Dendritic cell treated with granulocyte-macrophage colony-stimulating factor and Interleukin-4, amounts not matched to agents 40 ng/mL and 50 ng/mL, for 4 days (primary cell): ENCODE measurements around the gene PKN1.
"Not testable (repeated sequence)": the region's sequence is repeated elsewhere in the genome, so short reads cannot be mapped to it uniquely, and the experiment has no call there.

Source experiments
- H3K27ac Mint-ChIP-seq: one replicate; pipeline ENCODE4 v1.8.0; 2022; ENCODE audit warnings: mild to moderate bottlenecking, mixed read lengths
- H3K27me3 Mint-ChIP-seq: one replicate; pipeline ENCODE4 v1.8.0; 2022; ENCODE audit warnings: mild to moderate bottlenecking, mixed read lengths
- H3K36me3 Mint-ChIP-seq: one replicate; pipeline ENCODE4 v1.8.0; 2022; ENCODE audit warnings: low read depth, mixed read lengths
- H3K4me1 Mint-ChIP-seq: one replicate; pipeline ENCODE4 v1.8.0; 2022; ENCODE audit warnings: low read depth, mixed read lengths
- H3K4me3 Mint-ChIP-seq: one replicate; pipeline ENCODE4 v1.8.0; 2022; ENCODE audit warnings: mild to moderate bottlenecking, moderate library complexity, mixed read lengths
- H3K9me3 Mint-ChIP-seq: one replicate; pipeline ENCODE4 v1.8.0; 2022; ENCODE audit warnings: mixed read lengths
- intact Hi-C: fragments of 100-400 bp; cut with micrococcal nuclease; formaldehyde crosslinking; loops from one replicate; pipeline ENCODE4 v1.15.0; 2022

Gene PKN1

DNA sequence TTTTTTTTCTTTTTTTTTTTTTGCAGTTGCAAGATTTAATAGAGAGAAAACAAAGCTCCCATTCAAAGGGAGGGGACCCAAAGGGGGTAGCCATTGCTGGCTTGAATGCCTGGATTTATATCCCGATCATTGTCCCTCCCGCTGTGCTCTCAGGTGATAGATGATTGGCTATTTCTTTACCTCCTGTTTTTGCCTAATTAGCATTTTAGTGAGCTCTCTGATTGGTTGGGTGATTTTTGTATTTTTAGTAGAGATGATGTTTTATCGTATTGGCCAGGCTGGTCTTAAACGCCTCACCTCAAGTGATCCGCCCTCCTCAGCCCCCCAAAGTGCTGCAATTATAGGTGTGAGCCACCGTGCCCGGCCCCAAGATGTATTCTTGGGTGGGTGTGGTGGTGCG, 71.5 kb downstream of the PKN1 start:
- H3K4me3 Mint-ChIP-seq, intact Hi-C loops, H3K36me3 Mint-ChIP-seq, H3K27me3 Mint-ChIP-seq, H3K9me3 Mint-ChIP-seq, H3K27ac Mint-ChIP-seq: not testable (repeated sequence)
- H3K4me1 Mint-ChIP-seq: peaks cover 30% of the 10 kb centered on the region

DNA sequence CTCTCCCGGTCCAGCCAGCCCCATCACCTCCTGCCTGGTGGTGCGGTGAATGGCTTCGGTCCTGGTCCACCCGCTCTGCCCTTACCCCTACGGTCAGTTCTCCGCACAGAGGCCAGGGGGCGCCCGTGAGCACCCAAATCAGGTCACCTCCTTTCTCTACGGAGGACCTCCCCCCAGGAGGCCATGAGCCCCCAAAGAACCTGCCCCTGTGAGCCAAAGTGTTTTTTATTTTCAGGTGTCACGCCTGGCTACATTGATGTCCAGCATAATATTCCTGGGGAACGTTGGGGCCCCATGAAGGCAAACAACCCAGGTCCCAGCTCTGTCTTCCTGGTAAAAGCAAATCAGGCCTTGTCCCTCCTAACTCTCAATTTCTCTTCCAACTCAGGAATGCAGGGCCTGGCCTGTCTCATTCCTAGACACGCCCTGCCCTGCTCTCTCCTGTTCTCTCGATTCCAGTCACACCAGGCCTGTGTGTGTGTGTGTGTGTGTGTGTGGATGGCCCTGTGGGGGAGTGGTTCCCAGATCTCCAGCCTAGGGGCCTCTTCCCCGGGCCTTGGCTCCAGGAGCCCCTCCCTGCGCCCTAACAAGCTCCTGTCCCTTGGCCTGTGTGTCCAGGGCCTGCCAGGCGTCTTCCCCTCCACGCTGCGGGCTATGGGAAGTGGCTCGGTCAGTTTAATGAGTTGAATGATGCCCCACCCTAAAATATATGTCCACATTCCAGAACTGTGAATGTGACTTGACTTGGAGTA, 72.6 kb downstream of the PKN1 start:
- H3K9me3 Mint-ChIP-seq: no peaks in the 10 kb centered on the region
- intact Hi-C loops: loop anchor here (1.0 kb wide), 1 partner anchor 46 kb away; no protein-coding TSS in a partner anchor
- H3K4me3 Mint-ChIP-seq: no peak overlapping the region
- peaks cover 7% of the 10 kb centered on the region for H3K27me3 Mint-ChIP-seq
- peaks cover 40% of the 10 kb centered on the region for H3K4me1 Mint-ChIP-seq
- no peaks in the 10 kb centered on the region for H3K36me3 Mint-ChIP-seq
- H3K27ac Mint-ChIP-seq: no peak overlapping the region

DNA sequence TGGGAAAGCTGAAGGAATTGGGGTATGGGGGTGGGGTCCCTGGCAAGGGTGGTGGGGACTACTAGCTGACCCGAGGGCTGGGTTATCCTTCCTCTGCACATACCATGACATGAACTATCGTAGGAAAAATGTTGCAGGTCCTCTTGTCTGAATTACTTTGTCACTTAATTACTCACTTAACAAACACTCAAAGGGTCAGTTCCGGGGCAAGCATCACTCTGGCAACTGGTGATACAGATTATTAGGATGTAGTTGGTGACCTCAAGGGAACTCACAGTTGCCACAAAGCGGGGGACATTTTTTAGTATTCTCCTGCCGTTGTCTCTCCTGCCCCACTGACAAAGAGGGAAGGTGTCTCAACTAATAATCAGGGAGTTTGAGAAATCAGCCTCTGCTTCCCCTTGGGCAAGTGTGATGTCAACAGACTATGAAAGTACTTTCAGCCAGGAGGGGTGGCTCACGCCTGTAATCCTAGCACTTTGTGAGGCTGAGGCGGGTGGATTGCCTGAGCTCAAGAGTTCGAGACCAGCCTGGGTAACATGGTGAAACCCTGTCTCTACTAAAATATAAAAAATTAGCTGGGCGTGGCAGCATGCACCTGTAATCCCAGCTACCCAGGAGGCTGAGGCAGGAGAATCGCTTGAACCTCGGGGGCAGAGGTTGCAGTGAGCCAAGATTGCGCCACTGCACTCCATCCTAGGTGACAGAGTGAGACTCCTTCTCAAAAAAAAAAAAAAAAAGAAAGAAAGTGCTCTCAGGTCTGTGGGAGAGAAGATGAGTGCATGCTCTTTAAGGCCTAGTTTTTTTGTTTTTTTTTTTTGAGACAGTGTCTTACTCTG, 74.8 kb downstream of the PKN1 start:
- H3K4me1 Mint-ChIP-seq: peaks cover 50% of the 10 kb centered on the region
- intact Hi-C loops: no loop called here
- no peaks in the 10 kb centered on the region for H3K9me3 Mint-ChIP-seq
- no peak overlapping the region for H3K27ac Mint-ChIP-seq
- H3K36me3 Mint-ChIP-seq: no peaks in the 10 kb centered on the region
- no peak overlapping the region for H3K4me3 Mint-ChIP-seq
- H3K27me3 Mint-ChIP-seq: peaks cover 5% of the 10 kb centered on the region

DNA sequence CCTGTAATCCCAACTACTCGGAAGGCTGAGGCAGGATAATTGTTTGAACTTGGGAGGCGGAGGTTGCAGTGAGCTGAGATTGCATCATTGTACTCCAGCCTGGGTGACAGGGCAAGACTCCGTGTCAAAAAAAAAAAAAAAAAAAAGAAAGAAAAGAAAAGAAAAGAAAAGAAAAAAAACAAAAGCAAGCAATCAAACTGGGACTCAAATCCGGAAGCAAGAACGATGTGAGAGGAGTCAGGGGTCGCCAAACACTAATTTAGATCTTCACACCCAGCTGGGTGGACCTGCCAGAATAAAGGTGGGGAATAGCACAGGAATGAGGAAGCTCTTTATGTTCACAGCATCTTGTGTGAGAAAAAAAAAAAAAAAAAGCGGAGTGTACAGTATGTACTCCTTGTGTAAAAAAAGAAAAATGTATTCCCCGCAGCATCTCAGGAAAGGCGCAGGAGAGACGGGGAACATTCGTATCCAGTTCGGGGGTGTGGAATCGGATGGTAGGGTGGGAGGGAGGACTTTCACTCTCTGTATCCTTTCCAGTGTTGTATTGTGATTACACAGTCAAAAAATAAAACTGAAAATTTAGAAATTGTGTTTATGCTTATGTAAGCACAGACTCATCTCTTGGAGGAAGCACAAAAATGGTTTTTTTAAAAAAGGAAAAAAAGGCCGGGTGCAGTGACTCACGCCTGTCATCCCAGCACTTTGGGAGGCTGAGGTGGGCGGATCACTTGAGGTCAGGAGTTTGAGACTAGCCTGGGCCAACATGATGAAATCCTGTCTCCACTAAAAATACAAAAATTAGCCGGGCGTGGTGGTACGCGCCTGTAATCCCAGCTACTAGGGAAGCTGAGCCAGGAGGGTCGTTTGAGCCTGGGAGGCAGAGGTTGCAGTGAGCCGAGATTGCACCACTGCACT, 77.5 kb downstream of the PKN1 start:
- intact Hi-C loops: no loop called here
- Mint-ChIP-seq H3K36me3 (peaks cover 22% of the 10 kb centered on the region), H3K27ac (peak overlapping the region; percentile 86), H3K4me3 (peak overlapping the region; percentile 62), H3K9me3 (no peaks in the 10 kb centered on the region), H3K27me3 (no peaks in the 10 kb centered on the region), H3K4me1 (peaks cover 55% of the 10 kb centered on the region)

DNA sequence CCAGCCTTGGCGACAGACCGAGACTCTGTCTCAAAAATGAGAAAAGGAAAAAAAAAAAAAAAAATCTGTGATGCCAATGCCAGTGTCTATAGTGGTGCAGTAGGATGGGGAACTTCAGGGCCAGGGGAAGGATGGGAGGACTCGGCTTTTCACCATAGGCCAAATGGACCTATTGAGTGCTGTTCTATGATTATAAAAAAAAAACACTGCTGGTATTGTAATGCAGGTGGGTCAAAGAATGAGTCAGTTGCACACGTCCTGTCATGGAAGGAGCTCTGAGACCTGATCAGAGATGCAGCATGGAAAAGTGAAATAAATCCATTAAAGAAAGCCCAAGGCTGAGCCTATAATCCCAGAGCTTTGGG, 78.1 kb downstream of the PKN1 start:
- intact Hi-C loops: no loop called here
- Mint-ChIP-seq H3K36me3 (peaks cover 28% of the 10 kb centered on the region), H3K4me3 (peak overlapping the region; percentile 62), H3K27me3 (no peaks in the 10 kb centered on the region), H3K27ac (peak overlapping the region; percentile 86), H3K4me1 (peaks cover 58% of the 10 kb centered on the region), H3K9me3 (no peaks in the 10 kb centered on the region)

DNA sequence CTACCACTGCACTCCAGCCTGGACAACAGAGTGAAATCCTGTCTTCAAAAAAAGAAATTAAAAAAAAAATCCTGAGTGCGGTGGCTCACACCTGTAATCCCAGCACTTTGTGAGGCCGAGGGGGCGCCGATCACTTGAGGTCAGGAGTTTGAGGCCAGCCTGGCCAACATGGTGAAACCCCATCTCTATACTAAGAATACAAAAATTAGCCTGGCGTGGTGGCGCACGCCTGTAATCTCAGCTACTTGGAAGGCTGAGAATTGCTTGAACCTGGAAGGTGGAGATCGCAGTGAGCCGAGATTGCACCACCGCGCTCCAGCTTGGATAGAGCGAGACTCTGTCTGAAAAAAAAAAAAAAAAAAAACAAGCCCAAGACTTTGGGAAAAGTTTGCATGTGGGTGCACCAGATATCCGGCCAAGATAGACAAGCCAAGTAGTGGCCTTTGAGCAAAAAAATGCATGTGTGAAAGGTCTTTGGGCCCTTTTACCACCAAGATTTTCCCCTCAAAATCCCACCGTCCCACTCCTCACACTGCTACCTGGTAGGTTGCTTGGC, 79.4 kb downstream of the PKN1 start:
- peaks cover 41% of the 10 kb centered on the region for H3K36me3 Mint-ChIP-seq
- H3K27ac Mint-ChIP-seq: no peak overlapping the region
- no peaks in the 10 kb centered on the region for H3K27me3 Mint-ChIP-seq
- H3K4me1 Mint-ChIP-seq: peaks cover 62% of the 10 kb centered on the region
- H3K4me3 Mint-ChIP-seq: no peak overlapping the region
- H3K9me3 Mint-ChIP-seq: no peaks in the 10 kb centered on the region
- intact Hi-C loops: no loop called here

DNA sequence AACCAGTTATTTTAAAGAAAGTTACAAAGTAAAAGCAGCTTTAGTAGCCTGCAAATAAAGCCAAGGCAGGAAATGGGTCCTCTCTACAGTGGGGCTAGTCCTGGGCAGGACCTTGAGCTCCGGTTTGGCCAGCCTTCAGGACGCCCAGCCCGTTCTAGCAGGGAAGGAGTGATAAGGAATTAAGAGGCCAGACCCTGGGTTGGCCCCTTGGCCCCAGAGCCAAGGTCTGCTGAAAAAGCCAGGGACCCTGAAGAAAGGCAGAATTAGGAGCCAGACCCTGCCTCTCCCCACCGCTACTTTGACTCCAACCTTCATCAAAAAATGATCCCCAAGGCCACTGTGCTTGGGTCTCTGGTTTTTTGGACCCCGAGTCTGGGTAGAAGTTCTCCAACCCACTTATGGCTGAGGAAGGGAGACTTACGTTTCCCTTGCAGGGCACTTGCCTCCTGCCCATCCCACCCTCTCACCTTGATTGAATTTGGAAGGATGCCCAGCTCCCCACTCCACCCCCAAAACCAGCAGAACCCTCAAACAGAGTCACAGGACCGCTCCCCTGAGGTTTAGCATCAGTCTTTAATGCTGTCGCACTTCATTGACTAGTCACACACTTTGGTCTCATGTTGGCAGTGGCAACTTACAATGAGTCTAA, 81.2 kb downstream of the PKN1 start:
- intact Hi-C loops: no loop called here
- Mint-ChIP-seq H3K36me3 (peaks cover 49% of the 10 kb centered on the region), H3K27me3 (no peaks in the 10 kb centered on the region), H3K4me1 (peaks cover 66% of the 10 kb centered on the region), H3K9me3 (no peaks in the 10 kb centered on the region), H3K27ac (no peak overlapping the region), H3K4me3 (no peak overlapping the region)

DNA sequence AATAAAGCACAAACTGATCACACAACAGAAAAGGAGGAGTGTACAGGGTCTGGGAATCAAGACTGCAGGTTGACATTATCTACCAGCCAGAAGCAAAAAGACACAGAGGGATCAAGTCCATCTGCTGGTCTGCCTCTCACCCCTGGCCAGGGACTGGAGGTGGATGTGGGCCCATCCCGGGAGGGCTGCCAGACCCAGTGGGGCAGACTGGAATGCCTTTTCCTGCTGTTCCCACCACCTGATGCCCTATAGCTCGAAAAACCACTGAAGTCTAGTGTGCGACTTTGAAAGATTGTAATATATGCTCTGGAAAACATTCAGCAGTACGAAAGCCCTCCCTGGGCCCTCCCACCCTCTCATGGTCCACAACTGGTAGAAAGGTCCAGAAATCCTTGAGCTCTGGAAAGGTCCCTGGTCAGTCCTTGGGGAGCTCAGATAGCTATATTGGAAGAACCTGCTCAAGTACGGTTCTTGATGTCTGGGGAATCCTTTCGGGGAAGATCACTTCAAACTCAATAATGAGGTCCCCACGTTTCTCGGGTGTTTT, 82.5 kb downstream of the PKN1 start:
- Mint-ChIP-seq H3K36me3 (peaks cover 49% of the 10 kb centered on the region), H3K4me1 (peaks cover 65% of the 10 kb centered on the region), H3K4me3 (no peak overlapping the region), H3K27ac (no peak overlapping the region), H3K27me3 (no peaks in the 10 kb centered on the region), H3K9me3 (no peaks in the 10 kb centered on the region)
- intact Hi-C loops: no loop called here

DNA sequence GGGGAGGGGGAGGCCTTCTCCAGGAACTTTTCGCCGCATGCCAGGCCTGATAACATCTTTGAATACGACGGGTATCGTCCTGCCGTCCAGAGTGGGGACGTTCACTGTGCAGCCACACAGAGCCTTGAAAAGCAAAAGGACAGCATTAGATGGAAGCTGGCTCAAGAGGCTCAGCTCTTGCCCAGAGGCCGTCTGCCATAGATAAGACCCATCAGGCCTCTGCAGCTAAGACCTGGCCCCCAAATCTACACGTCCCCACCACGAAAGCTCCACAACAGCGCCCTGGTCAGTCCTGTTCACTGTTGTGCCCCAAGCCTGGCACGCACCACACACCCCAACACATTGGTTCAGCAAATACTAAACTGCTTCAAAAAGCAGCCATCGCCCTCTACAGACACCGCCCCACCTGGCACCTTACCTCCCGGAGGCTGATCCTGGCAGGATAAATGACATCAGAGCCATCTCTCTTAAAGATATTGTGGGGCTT, 83.0 kb downstream of the PKN1 start:
- Mint-ChIP-seq H3K9me3 (no peaks in the 10 kb centered on the region), H3K4me1 (peaks cover 60% of the 10 kb centered on the region), H3K36me3 (peaks cover 49% of the 10 kb centered on the region), H3K27me3 (no peaks in the 10 kb centered on the region), H3K27ac (no peak overlapping the region), H3K4me3 (peak overlapping the region; percentile 89)
- intact Hi-C loops: no loop called here

DNA sequence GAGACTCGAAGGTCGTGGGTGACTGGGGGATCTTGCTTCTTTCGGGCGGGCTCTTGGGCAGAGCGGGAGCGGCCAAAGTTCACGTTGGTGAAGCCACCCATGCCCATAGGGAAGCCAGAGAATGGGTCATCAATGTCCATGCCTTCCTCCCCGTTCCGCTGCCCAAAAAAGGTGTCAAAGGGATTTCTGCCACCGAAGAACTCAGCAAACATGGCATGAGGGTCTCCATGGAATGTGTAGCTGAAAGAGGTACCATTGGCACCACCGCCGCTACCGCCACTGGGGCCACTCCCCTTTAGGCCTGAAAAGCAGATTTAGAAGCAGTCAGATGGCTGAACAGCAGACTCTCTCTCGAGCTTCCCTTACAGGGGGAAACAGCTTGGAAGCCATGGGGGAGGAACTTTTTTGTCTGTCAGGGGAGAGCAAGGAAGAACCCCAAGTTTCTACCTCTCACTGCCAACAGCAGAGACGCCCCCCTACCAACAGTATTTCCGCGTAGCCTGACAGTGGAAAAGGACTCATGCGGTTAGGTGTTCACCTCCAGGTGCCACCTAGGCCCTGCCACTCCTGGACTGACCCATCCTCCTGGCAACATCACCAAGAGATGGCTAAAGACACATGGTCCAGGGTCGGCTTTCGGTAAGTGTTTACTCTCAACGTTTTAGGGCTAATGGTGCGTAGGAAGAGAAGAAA, 83.8 kb downstream of the PKN1 start:
- Mint-ChIP-seq H3K9me3 (no peaks in the 10 kb centered on the region), H3K4me1 (peaks cover 55% of the 10 kb centered on the region), H3K36me3 (peaks cover 49% of the 10 kb centered on the region), H3K27me3 (no peaks in the 10 kb centered on the region), H3K4me3 (peak overlapping the region; percentile 89), H3K27ac (peak overlapping the region; percentile 97)
- intact Hi-C loops: no loop called here

DNA sequence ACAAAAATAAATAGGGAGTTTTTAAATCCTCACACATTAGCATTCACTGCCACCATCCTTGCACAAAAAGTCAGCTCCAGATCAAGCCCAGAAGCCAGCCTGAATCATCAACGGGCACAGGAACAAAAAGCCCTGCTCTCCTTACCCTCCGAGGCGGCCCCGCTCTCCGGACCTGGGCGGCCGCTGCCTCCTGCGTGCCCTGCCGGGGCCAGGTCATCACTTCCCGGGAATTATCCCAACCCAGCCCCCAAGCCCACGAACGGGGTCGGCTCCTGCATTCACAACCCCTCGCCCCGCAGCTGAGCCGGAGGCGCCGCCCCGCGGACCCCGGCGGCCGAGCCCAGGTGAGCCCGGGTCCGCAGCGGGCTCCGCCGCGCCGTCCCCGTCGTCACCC, 84.3 kb downstream of the PKN1 start:
- peak overlapping the region; percentile 89 for H3K4me3 Mint-ChIP-seq
- no peaks in the 10 kb centered on the region for H3K9me3 Mint-ChIP-seq
- H3K27ac Mint-ChIP-seq: peak overlapping the region; percentile 97
- peaks cover 55% of the 10 kb centered on the region for H3K4me1 Mint-ChIP-seq
- intact Hi-C loops: no loop called here
- no peaks in the 10 kb centered on the region for H3K27me3 Mint-ChIP-seq
- H3K36me3 Mint-ChIP-seq: peaks cover 49% of the 10 kb centered on the region

DNA sequence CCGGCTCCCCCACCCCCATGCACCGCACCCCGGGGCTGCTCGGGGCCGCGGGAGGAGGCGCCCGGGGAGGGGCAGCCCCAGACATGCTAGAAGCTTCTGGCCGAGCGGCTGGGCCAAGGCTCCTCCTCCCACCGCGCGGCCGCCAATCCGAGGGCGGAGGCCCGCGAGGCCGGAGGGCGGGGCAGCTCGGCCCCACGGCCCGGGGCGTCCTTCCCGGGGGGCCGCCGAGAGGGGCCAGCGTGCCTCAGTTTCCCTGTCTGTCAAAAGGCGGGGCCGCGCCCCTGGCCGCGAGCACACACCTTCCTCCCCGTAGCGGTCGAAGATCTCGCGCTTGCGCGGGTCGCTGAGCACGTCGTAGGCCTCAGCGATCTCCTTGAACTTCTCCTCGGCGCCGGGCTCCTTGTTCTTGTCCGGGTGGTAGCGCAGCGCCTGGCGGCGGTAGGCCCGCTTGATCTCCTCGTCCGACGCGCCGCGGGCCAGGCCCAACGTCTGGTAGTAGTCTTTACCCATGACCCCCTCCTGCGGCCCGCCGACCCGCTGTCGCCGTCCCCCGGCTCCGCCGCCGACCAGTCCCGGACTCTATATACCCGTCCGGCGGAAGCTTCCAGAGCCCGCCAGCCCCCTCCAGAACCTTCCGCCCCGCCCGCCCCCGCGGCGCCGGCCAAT, 84.9 kb downstream of the PKN1 start, which contains the start of gene DNAJB1:
TSS of gene DNAJB1 (minus strand) at position 558 of the 666 bp plus-strand sequence. CDS start at position 510, 48 bp downstream.
- no peaks in the 10 kb centered on the region for H3K9me3 Mint-ChIP-seq
- no peaks in the 10 kb centered on the region for H3K27me3 Mint-ChIP-seq
- H3K4me3 Mint-ChIP-seq: peak within 1 kb of the TSS; percentile 89
- intact Hi-C loops: loop anchor here (1.0 kb wide), 1 partner anchor 11 kb away; the partner anchor contains the start of gene TECR
- H3K4me1 Mint-ChIP-seq: peaks cover 59% of the 10 kb centered on the region
- peak within 1 kb of the TSS; percentile 97 for H3K27ac Mint-ChIP-seq
- H3K36me3 Mint-ChIP-seq: peaks cover 49% of the 10 kb centered on the region
